GM23248 (cell line): ENCODE data around the gene GRIP2. TPM values are rescaled to one million over a fixed set of nuclear protein-coding genes. Genes with fewer than 3 reads are reported as not detected.
A peak's percentile ranks its signal among the peaks of the same experiment; 100 is the strongest.

Experiments
- DNase-seq: peaks from one replicate; pipeline ENCODE4 v3.0.0-alpha.2; 2015
- H2AFZ ChIP-seq: fragments of 200-600 bp; sonication (generic); 2 replicates; pipeline ENCODE4 v1.6.1; 2016; ENCODE audit warnings: antibody characterized with exemption
- H3F3A ChIP-seq: fragments of 200-600 bp; sonication (generic); 2 replicates; pipeline ENCODE4 v1.6.1; 2016; ENCODE audit warnings: mild to moderate bottlenecking, antibody characterized with exemption, mixed run types; ENCODE audit not compliant: insufficient read depth
- H3K27ac ChIP-seq: fragments of 200-600 bp; sonication (generic); 2 replicates; pipeline ENCODE4 v1.5.1; 2016; ENCODE audit warnings: mild to moderate bottlenecking
- H3K27me3 ChIP-seq: fragments of 200-600 bp; sonication (generic); replicated peaks from 2 replicates; pipeline ENCODE4 v1.6.1; 2016; ENCODE audit warnings: mild to moderate bottlenecking; ENCODE audit not compliant: insufficient read depth
- H3K36me3 ChIP-seq: fragments of 200-600 bp; sonication (generic); 2 replicates; pipeline ENCODE4 v1.6.1; 2016; ENCODE audit warnings: low read depth, mild to moderate bottlenecking
- H3K4me1 ChIP-seq: fragments of 200-600 bp; sonication (generic); 2 replicates; pipeline ENCODE4 v1.6.1; 2016; ENCODE audit warnings: mild to moderate bottlenecking; ENCODE audit not compliant: insufficient read depth
- H3K4me2 ChIP-seq: fragments of 200-600 bp; sonication (generic); one replicate; pipeline ENCODE4 v1.6.1; 2016; ENCODE audit warnings: mild to moderate bottlenecking; ENCODE audit not compliant: unreplicated experiment
- H3K4me3 ChIP-seq: fragments of 200-600 bp; sonication (generic); 2 replicates; pipeline ENCODE4 v1.5.1; 2016; ENCODE audit warnings: mild to moderate bottlenecking
- H3K79me2 ChIP-seq: fragments of 200-600 bp; sonication (generic); 2 replicates; pipeline ENCODE4 v1.6.1; 2016; ENCODE audit warnings: mild to moderate bottlenecking; ENCODE audit not compliant: insufficient read depth
- H3K9ac ChIP-seq: fragments of 200-600 bp; sonication (generic); 2 replicates; pipeline ENCODE4 v1.6.1; 2016; ENCODE audit warnings: mild to moderate bottlenecking
- H3K9me2 ChIP-seq: fragments of 200-600 bp; sonication (generic); 2 replicates; pipeline ENCODE4 v1.6.1; 2016; ENCODE audit warnings: mixed run types, mild to moderate bottlenecking, moderate library complexity; ENCODE audit not compliant: insufficient read depth
- H3K9me3 ChIP-seq: fragments of 200-600 bp; sonication (generic); one replicate; pipeline ENCODE4 v1.6.1; 2017; ENCODE audit warnings: low read depth
- H4K20me1 ChIP-seq: fragments of 200-600 bp; sonication (generic); 2 replicates; pipeline ENCODE4 v1.6.0; 2016; ENCODE audit not compliant: insufficient read depth
- EZH2 ChIP-seq: fragments of 200-600 bp; sonication (generic); IDR thresholded peaks from 2 replicates; pipeline ENCODE4 v1.6.1; 2018; ENCODE audit warnings: antibody characterized with exemption, mild to moderate bottlenecking; ENCODE audit not compliant: insufficient read depth, poor library complexity, severe bottlenecking
- EZH2phosphoT487 ChIP-seq: fragments of 200-600 bp; sonication (generic); IDR thresholded peaks from 2 replicates; pipeline ENCODE4 v1.6.1; 2018; ENCODE audit warnings: antibody characterized with exemption, moderate library complexity, mild to moderate bottlenecking, low read depth; ENCODE audit not compliant: insufficient read depth
- WGBS, 2 experiments: methylation state at CpG; one replicate each; pipeline ENCODE4 v1.1.6; 2015 to 2017; ENCODE audit warnings: low lambda C conversion rate in 2 of 2, low coverage in 1 of 2; ENCODE audit errors: missing lambda C conversion rate in 2 of 2; 5-methylcytosine and 5-hydroxymethylcytosine counted together
- in situ Hi-C: fragments of 300-500 bp; cut with MboI; formaldehyde crosslinking; loops from 2 replicates; pipeline ENCODE4 v1.15.0; 2020
- polyA plus RNA-seq: library from polyadenylated mRNA; unstranded; fragments of >200 nt; fragmentation: Nextera tagmentation; extraction: Ambion mirVana; gene quantifications from 2 replicates; pipeline ENCODE4 v1.2.1, GENCODE V29; 2016
- total RNA-seq: library from RNA; depleted of rRNA; stranded (reverse); fragments of >200 nt; shearing (Covaris generic); gene quantifications from 2 replicates; pipeline ENCODE4 v1.2.3, GENCODE V29; 2014

Gene GRIP2
- total and polyA plus RNA-seq, 2 experiments from 2014 or later: 0.11 to 0.14 TPM

- no peaks in the 10 kb centered on the region; the same call in 1 of the 2 replicates for H3F3A ChIP-seq
- H3K27ac ChIP-seq: no peak overlapping the region
- H3K36me3 ChIP-seq: no peaks in the 10 kb centered on the region
- H3K9me3 ChIP-seq: no peaks in the 10 kb centered on the region
- TF ChIP-seq EZH2: no peak
- TF ChIP-seq EZH2phosphoT487: no peak
- 57 to 65% methylated on average over 7 of the region's 7 CpGs for WGBS, 2 experiments
- no peak overlapping the region for H3K4me2 ChIP-seq
- no peaks in the 10 kb centered on the region for H4K20me1 ChIP-seq
- H3K4me1 ChIP-seq: no peaks in the 10 kb centered on the region
- H3K4me3 ChIP-seq: no peak overlapping the region
- DNase-seq: peak; percentile 25
- no peaks in the 10 kb centered on the region for H3K9me2 ChIP-seq
- H3K79me2 ChIP-seq: no peaks in the 10 kb centered on the region
- H2AFZ ChIP-seq: no peak overlapping the region
- no peaks in the 10 kb centered on the region for H3K27me3 ChIP-seq
- in situ Hi-C loops: loop anchor here (25.0 kb wide), 1 partner anchor 389 kb away; no protein-coding TSS in a partner anchor
- no peak overlapping the region for H3K9ac ChIP-seq
Observed at GRCh38 chr3:14523792-14524191, 16.4 kb downstream of the GRIP2 start.

GRCh38 chr3:14522768-14523167 lies 17.4 kb downstream of the GRIP2 start:
- Histone ChIP-seq H3K9ac (no peak overlapping the region), H3K36me3 (no peaks in the 10 kb centered on the region), H3K4me3 (no peak overlapping the region), H3K9me3 (no peaks in the 10 kb centered on the region), H4K20me1 (no peaks in the 10 kb centered on the region), H3K4me2 (no peak overlapping the region), H3K27ac (no peak overlapping the region), H3K9me2 (no peaks in the 10 kb centered on the region), H3K4me1 (no peaks in the 10 kb centered on the region), H3K27me3 (no peaks in the 10 kb centered on the region), H3F3A (no peaks in the 10 kb centered on the region; the same call in 1 of the 2 replicates), H2AFZ (no peak overlapping the region), H3K79me2 (no peaks in the 10 kb centered on the region)
- in situ Hi-C loops: loop anchor here (25.0 kb wide), 1 partner anchor 390 kb away; no protein-coding TSS in a partner anchor
- no peak for TF ChIP-seq EZH2phosphoT487
- WGBS, 2 experiments: 79 to 80% methylated on average over 12 of the region's 12 CpGs
- DNase-seq: no peak

GRCh38 chr3:14522129-14522691 lies 17.9 kb downstream of the GRIP2 start:
- Histone ChIP-seq H3K27ac (no peak overlapping the region), H3K79me2 (no peaks in the 10 kb centered on the region), H4K20me1 (no peaks in the 10 kb centered on the region), H3K9me3 (no peaks in the 10 kb centered on the region), H3F3A (no peaks in the 10 kb centered on the region; the same call in 1 of the 2 replicates), H2AFZ (no peak overlapping the region), H3K9ac (no peak overlapping the region), H3K27me3 (no peaks in the 10 kb centered on the region), H3K4me2 (no peak overlapping the region), H3K4me3 (no peak overlapping the region), H3K36me3 (no peaks in the 10 kb centered on the region), H3K9me2 (no peaks in the 10 kb centered on the region), H3K4me1 (no peaks in the 10 kb centered on the region)
- 57 to 58% methylated on average over 16 of the region's 16 CpGs for WGBS, 2 experiments
- DNase-seq: no peak
- no peak for TF ChIP-seq EZH2phosphoT487
- TF ChIP-seq EZH2: no peak
- in situ Hi-C loops: loop anchor here (25.0 kb wide), 1 partner anchor 390 kb away; no protein-coding TSS in a partner anchor

- no peak overlapping the region for H3K27ac ChIP-seq
- H3K4me2 ChIP-seq: no peak overlapping the region
- no peak for DNase-seq
- no peaks in the 10 kb centered on the region for H3K36me3 ChIP-seq
- no peaks in the 10 kb centered on the region for H3K9me2 ChIP-seq
- no peaks in the 10 kb centered on the region for H3K27me3 ChIP-seq
- in situ Hi-C loops: loop anchor here (25.0 kb wide), 1 partner anchor 391 kb away; no protein-coding TSS in a partner anchor
- TF ChIP-seq EZH2: no peak
- TF ChIP-seq EZH2phosphoT487: no peak
- no peak overlapping the region for H2AFZ ChIP-seq
- 62 to 75% methylated on average over 10 to 12 of the region's 12 CpGs for WGBS, 2 experiments
- H3K4me3 ChIP-seq: no peak overlapping the region
- H4K20me1 ChIP-seq: no peaks in the 10 kb centered on the region
- no peaks in the 10 kb centered on the region; the same call in 1 of the 2 replicates for H3F3A ChIP-seq
- H3K9ac ChIP-seq: no peak overlapping the region
- H3K79me2 ChIP-seq: no peaks in the 10 kb centered on the region
- H3K9me3 ChIP-seq: no peaks in the 10 kb centered on the region
- no peaks in the 10 kb centered on the region for H3K4me1 ChIP-seq
Observed at GRCh38 chr3:14521611-14522010, 18.5 kb downstream of the GRIP2 start.

GRCh38 chr3:14520967-14521366 lies 19.2 kb downstream of the GRIP2 start:
- H2AFZ ChIP-seq: no peak overlapping the region

More at GRCh38 chr3:14520967-14521366, 19.2 kb downstream of the GRIP2 start:
- Histone ChIP-seq H4K20me1 (no peaks in the 10 kb centered on the region), H3K9me3 (no peaks in the 10 kb centered on the region), H3K27ac (no peak overlapping the region), H3K4me1 (no peaks in the 10 kb centered on the region), H3F3A (no peaks in the 10 kb centered on the region), H3K9ac (no peak overlapping the region), H3K36me3 (no peaks in the 10 kb centered on the region), H3K4me3 (no peak overlapping the region), H3K4me2 (no peak overlapping the region), H3K79me2 (no peaks in the 10 kb centered on the region), H3K27me3 (no peaks in the 10 kb centered on the region), H3K9me2 (no peaks in the 10 kb centered on the region)
- in situ Hi-C loops: loop anchor here (25.0 kb wide), 1 partner anchor 391 kb away; no protein-coding TSS in a partner anchor
- TF ChIP-seq EZH2phosphoT487 (no peak), EZH2 (no peak)
- 80% methylated on average over 8 of the region's 8 CpGs for WGBS, 2 experiments
- DNase-seq: no peak
